H1 (cell line): ENCODE results near the gene STAT4. TPM values are rescaled to one million over a fixed set of nuclear protein-coding genes. Genes with fewer than 3 reads are reported as not detected.

Source experiments
- BRCA1 ChIP-seq: IDR thresholded peaks from 2 replicates; pipeline ENCODE4 v1.6.1; 2012; ENCODE audit warnings: low read depth, low read length, improper control_type of control experiment
- EGR1 ChIP-seq: IDR thresholded peaks from 2 replicates; pipeline ENCODE4 v1.6.1; 2011; ENCODE audit warnings: low read depth, low read length, borderline replicate concordance
- SIN3A ChIP-seq, 2 experiments: IDR thresholded peaks in 1 of 2; conservative IDR thresholded peaks in 1 of 2; 2 replicates each; pipeline ENCODE4 v1.6.1; 2011 to 2012; ENCODE audit warnings: low read length in 2 of 2, improper control_type of control experiment in 1 of 2, low read depth in 1 of 2, mild to moderate bottlenecking in 1 of 2
- polyA plus RNA-seq, 7 experiments: library from polyadenylated mRNA; depleted of rRNA in 3 of 7; stranded (reverse) in 5 of 7; unstranded in 2 of 7; fragments of >200 nt in 5 of 7; fragments of 200-250 nt in 2 of 7; gene quantifications; 1 replicate in 5 of 7; 2 replicates in 1 of 7; 4 replicates in 1 of 7; pipeline versions ENCODE4 v1.2.1 to v1.2.3, GENCODE V29; 2011 to 2013; ENCODE audit warnings: missing spikeins in 2 of 7, mixed read lengths in 2 of 7
- total RNA-seq: library from RNA; stranded (reverse); fragmentation: NEBNext Ultra II Directional; extraction: Animal tissue kit (Norgen Biotek cat#: 25700); gene quantifications from 2 replicates; pipeline ENCODE4 v1.2.1, GENCODE V29; 2021

The STAT4 gene
- total and polyA plus RNA-seq, 2 of the 8 experiments (the other 6 are each of a cell fraction or from before 2014, with no cell fraction given), result 0.36 to 0.63 TPM

GRCh38 chr2:191083540-191083939 lies 67.3 kb downstream of the STAT4 start (continued):
- TF ChIP-seq BRCA1 (no peak), SIN3A (conservative IDR thresholded peaks at IDR 0.05 in 1 of 2, IDR thresholded peaks at IDR 0.05 in 1 of 2; ENCODE audit: low read depth in 1 of 2, low read length in 2 of 2) (no peak), EGR1 (no peak)
